HG02884 (cell line): ENCODE measurements around the gene UNC5B.

Source experiments
- ATAC-seq: cut with Tn5 transposase; IDR thresholded peaks from one replicate; pipeline ENCODE4 v1.9.1; 2021; ENCODE audit warnings: mild to moderate bottlenecking, moderate library complexity; ENCODE audit not compliant: unreplicated experiment

The UNC5B gene

GRCh38 chr10:71337219-71337701, 124.9 kb downstream of the UNC5B start:
- ATAC-seq, result no peak

GRCh38 chr10:71338728-71339495, 126.5 kb downstream of the UNC5B start:
- ATAC-seq, result no peak

GRCh38 chr10:71339796-71340589, 127.6 kb downstream of the UNC5B start:
- ATAC-seq, result no peak

GRCh38 chr10:71342573-71343391, 130.4 kb downstream of the UNC5B start:
- no peak for ATAC-seq

- ATAC-seq, result no peak
Observed at GRCh38 chr10:71343392-71343773, 131.0 kb downstream of the UNC5B start.

- ATAC-seq, result no peak
Observed at GRCh38 chr10:71344154-71344925, 132.0 kb downstream of the UNC5B start.

GRCh38 chr10:71344993-71345480, 132.7 kb downstream of the UNC5B start:
- ATAC-seq, result no peak

- ATAC-seq, result no peak
Observed at GRCh38 chr10:71345694-71346093, 133.3 kb downstream of the UNC5B start.

GRCh38 chr10:71346731-71347130, 134.4 kb downstream of the UNC5B start:
- no peak for ATAC-seq

- ATAC-seq, result no peak
Observed at GRCh38 chr10:71347587-71348395, 135.4 kb downstream of the UNC5B start.

GRCh38 chr10:71348850-71349249, 136.5 kb downstream of the UNC5B start:
- no peak for ATAC-seq

GRCh38 chr10:71349406-71349805, 137.0 kb downstream of the UNC5B start:
- ATAC-seq, result no peak

- ATAC-seq, result no peak
Observed at GRCh38 chr10:71351087-71351486, 138.7 kb downstream of the UNC5B start.

GRCh38 chr10:71351628-71352319, 139.4 kb downstream of the UNC5B start:
- no peak for ATAC-seq
